Immature natural killer cell (primary cell): ENCODE results near the gene ZNF782. TPM values are rescaled to one million over a fixed set of nuclear protein-coding genes. Genes with fewer than 3 reads are reported as not detected.
"Not testable (repeated sequence)": the region's sequence is repeated elsewhere in the genome, so short reads cannot be mapped to it uniquely, and the experiment has no call there.

ENCODE experiments used
- DNase-seq, 3 donors: peaks; one replicate each; pipeline ENCODE4 v3.0.0; 2022; ENCODE audit warnings: mixed read lengths in 1 of 3
- H3K27ac Mint-ChIP-seq, 6 donors: one replicate each; pipeline ENCODE4 v1.8.0; 2020; ENCODE audit warnings: mixed read lengths in 6 of 6, mild to moderate bottlenecking in 5 of 6, inconsistent platforms in 4 of 6, moderate library complexity in 3 of 6
- H3K27me3 Mint-ChIP-seq, 3 donors: one replicate each; pipeline ENCODE4 v1.8.0; 2020 to 2021; ENCODE audit warnings: low read depth in 3 of 3, mild to moderate bottlenecking in 3 of 3, mixed read lengths in 3 of 3, moderate library complexity in 3 of 3, inconsistent platforms in 1 of 3
- H3K36me3 Mint-ChIP-seq, 3 donors: one replicate each; pipeline ENCODE4 v1.8.0; 2020; ENCODE audit warnings: mixed read lengths in 3 of 3, inconsistent platforms in 2 of 3, mild to moderate bottlenecking in 2 of 3
- H3K4me1 Mint-ChIP-seq, 2 donors: one replicate each; pipeline ENCODE4 v1.8.0; 2020; ENCODE audit warnings: inconsistent platforms in 2 of 2, mild to moderate bottlenecking in 2 of 2, mixed read lengths in 2 of 2, moderate library complexity in 1 of 2
- H3K4me3 Mint-ChIP-seq, 5 donors: one replicate each; pipeline ENCODE4 v1.8.0; 2020; ENCODE audit warnings: mild to moderate bottlenecking in 5 of 5, mixed read lengths in 5 of 5, inconsistent platforms in 3 of 5, moderate library complexity in 3 of 5
- H3K9me3 Mint-ChIP-seq, 6 donors: one replicate each; pipeline ENCODE4 v1.8.0; 2020; ENCODE audit warnings: mild to moderate bottlenecking in 6 of 6, mixed read lengths in 6 of 6, inconsistent platforms in 4 of 6, moderate library complexity in 3 of 6
- polyA plus RNA-seq, 3 donors: library from polyadenylated mRNA; unstranded; fragments of 300-500 nt; fragmentation: Illumina TruSeq; gene quantifications; one replicate each; pipeline ENCODE4 v1.2.3, GENCODE V29; 2021

The ZNF782 gene
- polyA plus RNA-seq, 3 donors from 2014 or later, result 2.8 to 3.0 TPM; not detected in 1

- H3K9me3 Mint-ChIP-seq, result peaks cover 25 to 72% (median 54%) of the 10 kb centered on the region in 6 donors
- not testable (repeated sequence) for DNase-seq, H3K4me1 Mint-ChIP-seq, H3K27ac Mint-ChIP-seq, H3K27me3 Mint-ChIP-seq, H3K4me3 Mint-ChIP-seq
- H3K36me3 Mint-ChIP-seq, result peaks cover 37 to 47% (median 43%) of the 10 kb centered on the region in 3 donors
Observed at GRCh38 chr9:96798959-96799358, 55.4 kb downstream of the ZNF782 start.

GRCh38 chr9:96784021-96784420 lies 70.3 kb downstream of the ZNF782 start:
- no peak overlapping the region for H3K4me3 Mint-ChIP-seq
- peaks cover 0 to 12% (median 3%) of the 10 kb centered on the region in 6 donors for H3K9me3 Mint-ChIP-seq
- no peak overlapping the region for H3K27ac Mint-ChIP-seq
- H3K36me3 Mint-ChIP-seq, result peaks cover 15 to 22% (median 20%) of the 10 kb centered on the region in 3 donors
- no peak for DNase-seq
- peaks cover 13 to 29% of the 10 kb centered on the region in 2 donors for H3K4me1 Mint-ChIP-seq
- H3K27me3 Mint-ChIP-seq, result no peaks in the 10 kb centered on the region

DNA sequence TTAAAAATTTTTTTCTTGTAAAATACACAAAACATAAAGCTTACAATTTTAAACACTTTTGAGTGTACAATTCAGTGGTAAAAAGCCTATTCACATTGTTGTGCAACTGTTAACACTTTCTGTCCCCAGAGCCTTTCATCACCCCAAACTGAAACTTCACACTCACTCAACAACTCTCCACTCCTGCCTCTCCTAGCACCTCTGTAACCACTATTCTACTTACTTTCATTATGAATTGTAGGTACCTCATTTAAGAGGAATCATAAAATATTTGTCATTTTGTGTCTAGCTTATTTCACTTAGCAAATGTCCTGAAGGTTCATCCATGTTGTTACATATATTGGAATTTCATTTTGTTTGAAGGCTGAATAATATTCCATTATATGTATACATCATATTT lies 72.1 kb downstream of the ZNF782 start:
- peaks cover 0 to 2% (median 0%) of the 10 kb centered on the region in 6 donors for H3K9me3 Mint-ChIP-seq

DNA sequence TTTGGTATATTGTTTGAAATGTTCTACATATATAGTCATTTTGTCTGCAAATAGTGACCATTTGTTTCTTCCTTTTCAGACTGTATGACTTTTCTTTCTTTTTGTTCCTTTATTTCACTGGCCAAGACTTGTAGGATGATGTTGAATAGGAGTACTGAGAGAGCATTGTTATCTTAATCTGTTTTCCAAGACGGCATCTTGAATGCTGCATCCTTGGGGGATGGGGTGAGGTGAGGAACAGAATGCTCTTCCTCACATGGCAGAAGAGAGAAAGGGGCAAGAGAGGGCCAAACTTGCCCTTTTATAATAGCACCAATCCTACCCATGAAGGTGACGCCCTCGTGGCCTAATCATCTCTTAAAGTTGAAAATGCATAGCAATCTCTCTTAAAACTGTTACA lies 72.8 kb downstream of the ZNF782 start:
- Mint-ChIP-seq H3K9me3 (no peaks in the 10 kb centered on the region), H3K27me3 (peaks cover 4 to 8% (median 6%) of the 10 kb centered on the region in 3 donors), H3K27ac (no peak overlapping the region), H3K4me3 (no peak overlapping the region), H3K4me1 (peaks cover 30 to 54% of the 10 kb centered on the region in 2 donors), H3K36me3 (peaks cover 3 to 10% (median 5%) of the 10 kb centered on the region in 3 donors)
- DNase-seq, result no peak

More for the DNA sequence above, 72.1 kb downstream of the ZNF782 start:
- H3K36me3 Mint-ChIP-seq, result peaks cover 6 to 10% (median 8%) of the 10 kb centered on the region in 3 donors
- peaks cover 23 to 47% of the 10 kb centered on the region in 2 donors for H3K4me1 Mint-ChIP-seq
- H3K27me3 Mint-ChIP-seq, result peaks cover 4 to 8% (median 6%) of the 10 kb centered on the region in 3 donors
- DNase-seq, result peak in 2 of 3 donors; percentile 12 to 13
- peak overlapping the region in 1 of 6 donors; percentile 48 for H3K27ac Mint-ChIP-seq
- H3K4me3 Mint-ChIP-seq, result no peak overlapping the region

GRCh38 chr9:96779089-96779488 lies 75.2 kb downstream of the ZNF782 start:
- H3K27ac Mint-ChIP-seq, result peak overlapping the region in 4 of 6 donors; percentile 25 to 100 (median 90)
- H3K4me1 Mint-ChIP-seq, result peaks cover 31 to 58% of the 10 kb centered on the region in 2 donors
- H3K27me3 Mint-ChIP-seq, result peaks cover 4 to 8% (median 6%) of the 10 kb centered on the region in 3 donors
- no peaks in the 10 kb centered on the region for H3K9me3 Mint-ChIP-seq
- no peak for DNase-seq
- H3K36me3 Mint-ChIP-seq, result peaks cover 6 to 11% (median 8%) of the 10 kb centered on the region in 3 donors
- peak overlapping the region; percentile 98 to 100 (median 99) for H3K4me3 Mint-ChIP-seq

- Mint-ChIP-seq H3K27me3 (peaks cover 4 to 8% (median 6%) of the 10 kb centered on the region in 3 donors), H3K4me3 (peak overlapping the region; percentile 98 to 100 (median 99)), H3K9me3 (no peaks in the 10 kb centered on the region), H3K4me1 (peaks cover 33 to 70% of the 10 kb centered on the region in 2 donors), H3K27ac (peak overlapping the region; percentile 88 to 100 (median 98)), H3K36me3 (peaks cover 17 to 23% (median 19%) of the 10 kb centered on the region in 3 donors)
- DNase-seq, result no peak
Observed at GRCh38 chr9:96777426-96777864, 76.9 kb downstream of the ZNF782 start.

DNA sequence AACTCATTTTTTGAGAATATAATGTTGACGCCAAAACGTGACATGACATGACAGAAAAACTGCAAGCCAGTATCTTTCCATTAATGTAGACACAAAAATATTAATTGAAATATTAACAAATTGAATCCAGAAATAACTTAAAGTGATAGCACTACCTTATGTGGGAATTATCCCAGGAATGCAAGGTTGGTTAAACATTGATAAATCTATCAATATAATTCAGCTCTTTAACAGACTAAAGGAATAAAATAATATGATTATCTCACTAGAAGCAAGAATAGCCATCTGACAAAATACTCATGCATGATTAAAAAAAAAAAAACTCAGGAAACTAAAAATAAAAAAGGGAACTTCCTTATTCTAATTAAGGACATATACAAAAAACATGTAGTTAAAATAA lies 83.2 kb downstream of the ZNF782 start:
- H3K9me3 Mint-ChIP-seq, result peaks cover 9 to 42% (median 39%) of the 10 kb centered on the region in 6 donors
- H3K27ac Mint-ChIP-seq, result no peak overlapping the region
- H3K4me1 Mint-ChIP-seq, result peaks cover 6 to 40% of the 10 kb centered on the region in 2 donors
- no peaks in the 10 kb centered on the region for H3K27me3 Mint-ChIP-seq
- no peak for DNase-seq
- peaks cover 66 to 80% (median 77%) of the 10 kb centered on the region in 3 donors for H3K36me3 Mint-ChIP-seq
- no peak overlapping the region for H3K4me3 Mint-ChIP-seq

- no peak overlapping the region for H3K27ac Mint-ChIP-seq
- H3K36me3 Mint-ChIP-seq, result peaks cover 71 to 89% (median 88%) of the 10 kb centered on the region in 3 donors
- no peaks in the 10 kb centered on the region for H3K27me3 Mint-ChIP-seq
- H3K9me3 Mint-ChIP-seq, result peaks cover 9 to 52% (median 47%) of the 10 kb centered on the region in 6 donors
- DNase-seq, result no peak
- no peak overlapping the region for H3K4me3 Mint-ChIP-seq
- peaks cover 6 to 43% of the 10 kb centered on the region in 2 donors for H3K4me1 Mint-ChIP-seq
Observed at GRCh38 chr9:96769989-96770388, 84.3 kb downstream of the ZNF782 start.

Other genes starting within 250 kb of the ZNF782 start
- gene CDC14B, start 234.7 kb downstream of the ZNF782 start, polyA plus RNA-seq, result 1 to 10 TPM; 2.7 to 4.3 (median 4.1) TPM
- 10 to 100 TPM in 2 of 3 donors, 1 to 10 TPM in 1; 6.3 to 13.2 (median 12.6) TPM for gene PRXL2C, start 199.2 kb downstream of the ZNF782 start, polyA plus RNA-seq
- 1 to 10 TPM; 2.2 to 7.2 (median 4.3) TPM for gene ZNF510, start 76.4 kb downstream of the ZNF782 start, polyA plus RNA-seq
- under 1 TPM in 1 of 3 donors, not detected in 2; 0.10 TPM for gene NUTM2G, start 74.3 kb upstream of the ZNF782 start, polyA plus RNA-seq
- gene CTSV, start 184.6 kb upstream of the ZNF782 start, polyA plus RNA-seq, result under 1 TPM in 1 of 3 donors, not detected in 2; 0.26 TPM